ENCODE data around the gene PPP2R2C.

Gene PPP2R2C

GRCh38 chr4:6435010-6435409, 37.4 kb downstream of the PPP2R2C start:
- no peak overlapping the region for H3K27ac ChIP-seq (ENCODE audit: low read length, poor library complexity, severe bottlenecking)
- H3K79me1 ChIP-seq (replicated peaks; ENCODE audit: low read length, poor library complexity, severe bottlenecking), result no peaks in the 10 kb centered on the region
- no peaks in the 10 kb centered on the region for H3K4me1 ChIP-seq (ENCODE audit: control insufficient read depth, insufficient read depth, low read depth, low read length)
- H2BK12ac ChIP-seq (ENCODE audit: low read length in 2 of 2), result no peak overlapping the region
- no peak overlapping the region for H2BK15ac ChIP-seq (ENCODE audit: low read depth, poor library complexity, severe bottlenecking)
- H3K4me3 ChIP-seq (ENCODE audit: insufficient read depth in 1 of 2, low read depth in 1 of 2, low read length in 2 of 2), result no peak overlapping the region
- no peak overlapping the region for H3K23ac ChIP-seq (ENCODE audit: low read length in 2 of 2)
- no peak overlapping the region for H2AFZ ChIP-seq (ENCODE audit: low read depth, low read length)
- no peak overlapping the region for H2AK5ac ChIP-seq (ENCODE audit: low read length, severe bottlenecking)
- no peaks in the 10 kb centered on the region for H3K36me3 ChIP-seq (ENCODE audit: control insufficient read depth in 1 of 2, insufficient read depth in 2 of 2, low read depth in 1 of 2, low read length in 2 of 2)
- H3K4me2 ChIP-seq (ENCODE audit: low read length, poor library complexity, severe bottlenecking), result no peak overlapping the region
- no peak overlapping the region for H2BK120ac ChIP-seq (ENCODE audit: low read depth, low read length)
- no peak overlapping the region for H4K8ac ChIP-seq (ENCODE audit: low read length)
- peak; percentile 2 for DNase-seq
- no peak overlapping the region for H4K91ac ChIP-seq (ENCODE audit: low read length)
- H2BK5ac ChIP-seq (ENCODE audit: low read depth, low read length, poor library complexity, severe bottlenecking), result no peak overlapping the region
- no peak overlapping the region for H3K9ac ChIP-seq (ENCODE audit: low read length)
- H3K4ac ChIP-seq (ENCODE audit: low read depth in 1 of 2, low read length in 2 of 2), result no peak overlapping the region
- H3K9me3 ChIP-seq (ENCODE audit: control insufficient read depth, low read length), result peaks cover 32% of the 10 kb centered on the region
- H3K18ac ChIP-seq (ENCODE audit: low read depth in 1 of 2, low read length in 2 of 2), result no peak overlapping the region
- H3K27me3 ChIP-seq (ENCODE audit: control insufficient read depth in 1 of 2, insufficient read depth in 1 of 2, low read length in 2 of 2), result peaks cover under 1 to 6% of the 10 kb centered on the region in 2 experiments
- H3K14ac ChIP-seq (ENCODE audit: low read length in 2 of 2), result no peak overlapping the region

GRCh38 chr4:6430927-6431326, 41.5 kb downstream of the PPP2R2C start:
- Histone ChIP-seq H3K9me3 (ENCODE audit: control insufficient read depth, low read length) (peaks cover 14% of the 10 kb centered on the region), H3K4ac (ENCODE audit: low read depth in 1 of 2, low read length in 2 of 2) (no peak overlapping the region), H3K4me2 (ENCODE audit: low read length, poor library complexity, severe bottlenecking) (no peak overlapping the region), H3K27me3 (ENCODE audit: control insufficient read depth in 1 of 2, insufficient read depth in 1 of 2, low read length in 2 of 2) (peaks cover 0 to 36% of the 10 kb centered on the region in 2 experiments), H2BK120ac (ENCODE audit: low read depth, low read length) (no peak overlapping the region), H2AK5ac (ENCODE audit: low read length, severe bottlenecking) (no peak overlapping the region), H3K9ac (ENCODE audit: low read length) (no peak overlapping the region), H2BK12ac (ENCODE audit: low read length in 2 of 2) (no peak overlapping the region), H3K14ac (ENCODE audit: low read length in 2 of 2) (no peak overlapping the region), H2BK5ac (ENCODE audit: low read depth, low read length, poor library complexity, severe bottlenecking) (no peak overlapping the region), H3K4me3 (ENCODE audit: insufficient read depth in 1 of 2, low read depth in 1 of 2, low read length in 2 of 2) (no peak overlapping the region), H2BK15ac (ENCODE audit: low read depth, poor library complexity, severe bottlenecking) (no peak overlapping the region), H3K4me1 (ENCODE audit: control insufficient read depth, insufficient read depth, low read depth, low read length) (no peaks in the 10 kb centered on the region), H3K18ac (ENCODE audit: low read depth in 1 of 2, low read length in 2 of 2) (no peak overlapping the region), H2AFZ (ENCODE audit: low read depth, low read length) (no peak overlapping the region), H3K36me3 (ENCODE audit: control insufficient read depth in 1 of 2, insufficient read depth in 2 of 2, low read depth in 1 of 2, low read length in 2 of 2) (no peaks in the 10 kb centered on the region), H3K27ac (ENCODE audit: low read length, poor library complexity, severe bottlenecking) (no peak overlapping the region), H4K91ac (ENCODE audit: low read length) (no peak overlapping the region), H4K8ac (ENCODE audit: low read length) (no peak overlapping the region), H3K79me1 (replicated peaks; ENCODE audit: low read length, poor library complexity, severe bottlenecking) (no peaks in the 10 kb centered on the region), H3K23ac (ENCODE audit: low read length in 2 of 2) (no peak overlapping the region)
- 83% methylated on average over 2 of the region's 4 CpGs for WGBS
- no peak for DNase-seq

- Histone ChIP-seq H3K4ac (ENCODE audit: low read depth in 1 of 2, low read length in 2 of 2) (no peak overlapping the region), H3K36me3 (ENCODE audit: control insufficient read depth in 1 of 2, insufficient read depth in 2 of 2, low read depth in 1 of 2, low read length in 2 of 2) (no peaks in the 10 kb centered on the region), H2BK5ac (ENCODE audit: low read depth, low read length, poor library complexity, severe bottlenecking) (no peak overlapping the region), H2AK5ac (ENCODE audit: low read length, severe bottlenecking) (no peak overlapping the region), H3K9ac (ENCODE audit: low read length) (no peak overlapping the region), H3K4me2 (ENCODE audit: low read length, poor library complexity, severe bottlenecking) (no peak overlapping the region), H3K18ac (ENCODE audit: low read depth in 1 of 2, low read length in 2 of 2) (no peak overlapping the region), H3K23ac (ENCODE audit: low read length in 2 of 2) (no peak overlapping the region), H3K14ac (ENCODE audit: low read length in 2 of 2) (no peak overlapping the region), H3K79me1 (replicated peaks; ENCODE audit: low read length, poor library complexity, severe bottlenecking) (no peaks in the 10 kb centered on the region), H4K91ac (ENCODE audit: low read length) (no peak overlapping the region), H3K27me3 (ENCODE audit: control insufficient read depth in 1 of 2, insufficient read depth in 1 of 2, low read length in 2 of 2) (peaks cover 4 to 57% of the 10 kb centered on the region in 2 experiments), H2BK120ac (ENCODE audit: low read depth, low read length) (no peak overlapping the region), H2AFZ (ENCODE audit: low read depth, low read length) (no peak overlapping the region), H4K8ac (ENCODE audit: low read length) (no peak overlapping the region), H3K4me1 (ENCODE audit: control insufficient read depth, insufficient read depth, low read depth, low read length) (no peaks in the 10 kb centered on the region), H3K4me3 (ENCODE audit: insufficient read depth in 1 of 2, low read depth in 1 of 2, low read length in 2 of 2) (no peak overlapping the region), H2BK12ac (ENCODE audit: low read length in 2 of 2) (no peak overlapping the region), H3K27ac (ENCODE audit: low read length, poor library complexity, severe bottlenecking) (no peak overlapping the region), H2BK15ac (ENCODE audit: low read depth, poor library complexity, severe bottlenecking) (no peak overlapping the region), H3K9me3 (ENCODE audit: control insufficient read depth, low read length) (no peaks in the 10 kb centered on the region)
- DNase-seq, result no peak
- 51% methylated on average over 4 of the region's 5 CpGs for WGBS
Measured at GRCh38 chr4:6427439-6428090, 44.8 kb downstream of the PPP2R2C start.

- WGBS, result 68% methylated on average over 11 of the region's 13 CpGs
- no peak for DNase-seq
- H3K36me3 ChIP-seq (ENCODE audit: control insufficient read depth in 1 of 2, insufficient read depth in 2 of 2, low read depth in 1 of 2, low read length in 2 of 2), result no peaks in the 10 kb centered on the region
- no peak overlapping the region for H2BK5ac ChIP-seq (ENCODE audit: low read depth, low read length, poor library complexity, severe bottlenecking)
- H2BK120ac ChIP-seq (ENCODE audit: low read depth, low read length), result no peak overlapping the region
- no peak overlapping the region for H3K9ac ChIP-seq (ENCODE audit: low read length)
- no peak overlapping the region for H2BK15ac ChIP-seq (ENCODE audit: low read depth, poor library complexity, severe bottlenecking)
- H3K79me1 ChIP-seq (replicated peaks; ENCODE audit: low read length, poor library complexity, severe bottlenecking), result no peaks in the 10 kb centered on the region
- H3K4me1 ChIP-seq (ENCODE audit: control insufficient read depth, insufficient read depth, low read depth, low read length), result no peaks in the 10 kb centered on the region
- H3K23ac ChIP-seq (ENCODE audit: low read length in 2 of 2), result no peak overlapping the region
- no peak overlapping the region for H3K4me2 ChIP-seq (ENCODE audit: low read length, poor library complexity, severe bottlenecking)
- H2AFZ ChIP-seq (ENCODE audit: low read depth, low read length), result no peak overlapping the region
- H3K27me3 ChIP-seq (ENCODE audit: control insufficient read depth in 1 of 2, insufficient read depth in 1 of 2, low read length in 2 of 2), result peaks cover 4 to 57% of the 10 kb centered on the region in 2 experiments
- H3K4me3 ChIP-seq (ENCODE audit: insufficient read depth in 1 of 2, low read depth in 1 of 2, low read length in 2 of 2), result no peak overlapping the region
- H4K8ac ChIP-seq (ENCODE audit: low read length), result no peak overlapping the region
- no peak overlapping the region for H3K14ac ChIP-seq (ENCODE audit: low read length in 2 of 2)
- no peak overlapping the region for H4K91ac ChIP-seq (ENCODE audit: low read length)
- H2AK5ac ChIP-seq (ENCODE audit: low read length, severe bottlenecking), result no peak overlapping the region
- no peak overlapping the region for H3K18ac ChIP-seq (ENCODE audit: low read depth in 1 of 2, low read length in 2 of 2)
- no peak overlapping the region for H2BK12ac ChIP-seq (ENCODE audit: low read length in 2 of 2)
- no peak overlapping the region for H3K27ac ChIP-seq (ENCODE audit: low read length, poor library complexity, severe bottlenecking)
- H3K4ac ChIP-seq (ENCODE audit: low read depth in 1 of 2, low read length in 2 of 2), result no peak overlapping the region
- H3K9me3 ChIP-seq (ENCODE audit: control insufficient read depth, low read length), result no peaks in the 10 kb centered on the region
Measured at GRCh38 chr4:6426571-6427438, 45.6 kb downstream of the PPP2R2C start.
